ENCODE results near the gene SBK3. TPM values are rescaled to one million over a fixed set of nuclear protein-coding genes. Genes with fewer than 3 reads are reported as not detected.

The SBK3 gene
- total RNA-seq, 2 experiments from 2014 or later, result 0.34 TPM; not detected in 1

- H3K4me3 ChIP-seq (ENCODE audit: low read depth, low read length, poor library complexity, severe bottlenecking), result no peak overlapping the region
- intact Hi-C loops (cut with micrococcal nuclease; ENCODE audit: unreplicated experiment), result no loop called here
- H3K79me2 ChIP-seq (ENCODE audit: insufficient read depth, low read depth, low read length), result no peaks in the 10 kb centered on the region
- H3K4me2 ChIP-seq (ENCODE audit: low read length), result no peak overlapping the region
- no TSS peak for BruUV-seq (replicated peaks)
- ChIA-PET POLR2A (no interaction called here), CTCF (ENCODE audit: unreplicated experiment) (interaction anchor here (0.6 kb wide), 1 partner anchor 75 kb away, joined by 3 read pairs; no protein-coding TSS in a partner anchor)
- H3K36me3 ChIP-seq (ENCODE audit: insufficient read depth, low read length), result no peaks in the 10 kb centered on the region
- no peaks in the 10 kb centered on the region for H4K20me1 ChIP-seq (ENCODE audit: insufficient read depth, low read length)
- no peaks in the 10 kb centered on the region for H3K9me3 ChIP-seq (ENCODE audit: low read length)
- H3K4me1 ChIP-seq (ENCODE audit: insufficient read depth, low read length, poor library complexity, severe bottlenecking), result peaks cover 8% of the 10 kb centered on the region
- no peak for DNase-seq (ENCODE audit: low spot score)
- no peak overlapping the region for H3K27ac ChIP-seq (ENCODE audit: low read depth, low read length, poor library complexity, severe bottlenecking)
- no peaks in the 10 kb centered on the region for H3K9me2 ChIP-seq (ENCODE audit: insufficient read depth, low read length)
- no peak overlapping the region for H2AFZ ChIP-seq (ENCODE audit: low read length)
- no peak for TF ChIP-seq EZH2phosphoT487 (IDR thresholded peaks at IDR 0.05; ENCODE audit: borderline replicate concordance, low read depth, low read length)
- TF ChIP-seq, protein P1, sequence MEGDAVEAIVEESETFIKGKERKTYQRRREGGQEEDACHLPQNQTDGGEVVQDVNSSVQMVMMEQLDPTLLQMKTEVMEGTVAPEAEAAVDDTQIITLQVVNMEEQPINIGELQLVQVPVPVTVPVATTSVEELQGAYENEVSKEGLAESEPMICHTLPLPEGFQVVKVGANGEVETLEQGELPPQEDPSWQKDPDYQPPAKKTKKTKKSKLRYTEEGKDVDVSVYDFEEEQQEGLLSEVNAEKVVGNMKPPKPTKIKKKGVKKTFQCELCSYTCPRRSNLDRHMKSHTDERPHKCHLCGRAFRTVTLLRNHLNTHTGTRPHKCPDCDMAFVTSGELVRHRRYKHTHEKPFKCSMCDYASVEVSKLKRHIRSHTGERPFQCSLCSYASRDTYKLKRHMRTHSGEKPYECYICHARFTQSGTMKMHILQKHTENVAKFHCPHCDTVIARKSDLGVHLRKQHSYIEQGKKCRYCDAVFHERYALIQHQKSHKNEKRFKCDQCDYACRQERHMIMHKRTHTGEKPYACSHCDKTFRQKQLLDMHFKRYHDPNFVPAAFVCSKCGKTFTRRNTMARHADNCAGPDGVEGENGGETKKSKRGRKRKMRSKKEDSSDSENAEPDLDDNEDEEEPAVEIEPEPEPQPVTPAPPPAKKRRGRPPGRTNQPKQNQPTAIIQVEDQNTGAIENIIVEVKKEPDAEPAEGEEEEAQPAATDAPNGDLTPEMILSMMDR (conservative IDR thresholded peaks at IDR 0.05; ENCODE audit: low read length), result no peak
Observed at GRCh38 chr19:55553217-55554182, 8.2 kb upstream of the SBK3 start.

- TF ChIP-seq, protein P1 (conservative IDR thresholded peaks at IDR 0.05; ENCODE audit: low read length), result no peak
- TF ChIP-seq EZH2phosphoT487 (IDR thresholded peaks at IDR 0.05; ENCODE audit: borderline replicate concordance, low read depth, low read length), result no peak
- ChIA-PET POLR2A (no interaction called here), CTCF (ENCODE audit: unreplicated experiment) (no interaction called here)
- H3K4me1 ChIP-seq (ENCODE audit: insufficient read depth, low read length, poor library complexity, severe bottlenecking), result peaks cover 8% of the 10 kb centered on the region
- no peaks in the 10 kb centered on the region for H3K36me3 ChIP-seq (ENCODE audit: insufficient read depth, low read length)
- H3K9me3 ChIP-seq (ENCODE audit: low read length), result no peaks in the 10 kb centered on the region
- no peaks in the 10 kb centered on the region for H3K9me2 ChIP-seq (ENCODE audit: insufficient read depth, low read length)
- no peak overlapping the region for H2AFZ ChIP-seq (ENCODE audit: low read length)
- no peaks in the 10 kb centered on the region for H4K20me1 ChIP-seq (ENCODE audit: insufficient read depth, low read length)
- no TSS peak for BruUV-seq (replicated peaks)
- intact Hi-C loops (cut with micrococcal nuclease; ENCODE audit: unreplicated experiment), result no loop called here
- no peak overlapping the region for H3K27ac ChIP-seq (ENCODE audit: low read depth, low read length, poor library complexity, severe bottlenecking)
- H3K79me2 ChIP-seq (ENCODE audit: insufficient read depth, low read depth, low read length), result no peaks in the 10 kb centered on the region
- no peak overlapping the region for H3K4me2 ChIP-seq (ENCODE audit: low read length)
- DNase-seq (ENCODE audit: low spot score), result no peak
- no peak overlapping the region for H3K4me3 ChIP-seq (ENCODE audit: low read depth, low read length, poor library complexity, severe bottlenecking)
Observed at GRCh38 chr19:55552620-55553019, 7.3 kb upstream of the SBK3 start.

DNA sequence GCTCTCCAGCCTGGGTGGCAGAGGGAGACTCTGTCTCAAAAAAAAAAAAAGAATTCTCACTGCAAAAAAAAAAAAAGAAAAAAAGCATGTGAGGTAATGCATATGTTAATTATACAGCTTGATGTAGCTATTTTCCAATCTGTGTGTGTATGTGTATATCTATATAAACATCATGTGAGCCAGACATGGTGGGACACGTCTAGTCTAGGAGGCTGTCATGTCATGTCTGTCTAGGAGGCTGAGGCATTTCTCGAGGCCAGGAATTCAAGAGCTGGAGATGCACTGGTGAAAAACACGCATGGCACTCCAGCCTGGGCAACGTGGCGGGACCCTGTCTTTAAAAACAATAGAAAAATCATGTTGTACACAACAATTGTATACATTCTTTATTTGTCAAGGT lies 6.9 kb upstream of the SBK3 start:
- TF ChIP-seq, protein P1 (conservative IDR thresholded peaks at IDR 0.05; ENCODE audit: low read length), result no peak
- no peak for TF ChIP-seq EZH2phosphoT487 (IDR thresholded peaks at IDR 0.05; ENCODE audit: borderline replicate concordance, low read depth, low read length)
- no peaks in the 10 kb centered on the region for H3K79me2 ChIP-seq (ENCODE audit: insufficient read depth, low read depth, low read length)

More for the DNA sequence above, 6.9 kb upstream of the SBK3 start:
- H3K9me2 ChIP-seq (ENCODE audit: insufficient read depth, low read length), result no peaks in the 10 kb centered on the region
- no peak overlapping the region for H3K4me2 ChIP-seq (ENCODE audit: low read length)
- no peak for DNase-seq (ENCODE audit: low spot score)
- H3K4me3 ChIP-seq (ENCODE audit: low read depth, low read length, poor library complexity, severe bottlenecking), result no peak overlapping the region
- POLR2A ChIA-PET, result no interaction called here
- intact Hi-C loops (cut with micrococcal nuclease; ENCODE audit: unreplicated experiment), result no loop called here
- no TSS peak for BruUV-seq (replicated peaks)
- no peak overlapping the region for H2AFZ ChIP-seq (ENCODE audit: low read length)
- no peaks in the 10 kb centered on the region for H3K9me3 ChIP-seq (ENCODE audit: low read length)
- H4K20me1 ChIP-seq (ENCODE audit: insufficient read depth, low read length), result no peaks in the 10 kb centered on the region
- H3K4me1 ChIP-seq (ENCODE audit: insufficient read depth, low read length, poor library complexity, severe bottlenecking), result peaks cover 8% of the 10 kb centered on the region
- no peaks in the 10 kb centered on the region for H3K36me3 ChIP-seq (ENCODE audit: insufficient read depth, low read length)
- CTCF ChIA-PET (ENCODE audit: unreplicated experiment), result no interaction called here
- H3K27ac ChIP-seq (ENCODE audit: low read depth, low read length, poor library complexity, severe bottlenecking), result no peak overlapping the region
